Cardiac muscle cell (in vitro differentiated cells and primary cell): ENCODE results near the gene CSMD2. TPM values are rescaled to one million over a fixed set of nuclear protein-coding genes. Genes with fewer than 3 reads are reported as not detected.

ENCODE experiments used
- DNase-seq, 2 donors: peaks; one replicate each; pipeline versions ENCODE4 v3.0.0 to v3.0.0-alpha.2; 2010 to 2017; ENCODE audit warnings: low read depth in 1 of 2, low spot score in 1 of 2
- H3K27ac ChIP-seq: fragments of 200-600 bp; sonication (generic); 2 replicates; pipeline ENCODE4 v1.5.1; 2016
- H3K27me3 ChIP-seq: fragments of 200-600 bp; sonication (generic); 2 replicates; pipeline ENCODE4 v1.6.0; 2016; ENCODE audit warnings: control low read depth
- H3K36me3 ChIP-seq: fragments of 200-600 bp; sonication (generic); 2 replicates; pipeline ENCODE4 v1.5.1; 2016; ENCODE audit warnings: control low read depth
- H3K4me1 ChIP-seq: fragments of 200-600 bp; sonication (generic); 2 replicates; pipeline ENCODE4 v1.8.1; 2017; ENCODE audit warnings: low read depth, mild to moderate bottlenecking, mixed run types
- H3K4me3 ChIP-seq: fragments of 200-600 bp; sonication (generic); 2 replicates; pipeline ENCODE4 v1.5.1; 2016; ENCODE audit warnings: mild to moderate bottlenecking
- H3K9me3 ChIP-seq: fragments of 200-600 bp; sonication (generic); 2 replicates; pipeline ENCODE4 v1.5.1; 2017; ENCODE audit warnings: low read depth, mild to moderate bottlenecking, control low read depth
- CTCF ChIP-seq: IDR thresholded peaks from 2 replicates; pipeline ENCODE4 v1.5.1; 2012; ENCODE audit warnings: low read depth, mild to moderate bottlenecking, low read length
- polyA plus RNA-seq: library from polyadenylated mRNA; unstranded; fragments of >200 nt; fragmentation: Nextera tagmentation; extraction: Ambion mirVana; gene quantifications from 2 replicates; pipeline ENCODE4 v1.2.1, GENCODE V29; 2016
- total RNA-seq: library from RNA; depleted of rRNA; stranded (reverse); fragments of >200 nt; gene quantifications from 2 replicates; pipeline ENCODE4 v1.2.3, GENCODE V29; 2016

The CSMD2 gene
- total and polyA plus RNA-seq, 2 experiments from 2014 or later: 0.24 TPM; not detected in 1

GRCh38 chr1:34153246-34153645 lies 11.8 kb downstream of the CSMD2 start:
- Histone ChIP-seq H3K27ac (no peak overlapping the region), H3K27me3 (no peaks in the 10 kb centered on the region), H3K9me3 (no peaks in the 10 kb centered on the region), H3K36me3 (no peaks in the 10 kb centered on the region), H3K4me3 (no peak overlapping the region), H3K4me1 (peaks cover 6% of the 10 kb centered on the region)
- no peak for TF ChIP-seq CTCF
- DNase-seq: no peak

GRCh38 chr1:34149501-34149900 lies 15.5 kb downstream of the CSMD2 start:
- H3K27ac ChIP-seq: peak overlapping the region; percentile 42
- DNase-seq: peak in 1 of 2 donors; percentile 58
- no peak for TF ChIP-seq CTCF
- H3K27me3 ChIP-seq: no peaks in the 10 kb centered on the region
- H3K9me3 ChIP-seq: no peaks in the 10 kb centered on the region
- H3K36me3 ChIP-seq: no peaks in the 10 kb centered on the region
- no peak overlapping the region for H3K4me3 ChIP-seq
- H3K4me1 ChIP-seq: peaks cover 6% of the 10 kb centered on the region

- no peak overlapping the region for H3K4me3 ChIP-seq
- H3K27ac ChIP-seq: no peak overlapping the region
- peaks cover 6% of the 10 kb centered on the region for H3K4me1 ChIP-seq
- no peak for TF ChIP-seq CTCF
- H3K9me3 ChIP-seq: no peaks in the 10 kb centered on the region
- H3K27me3 ChIP-seq: no peaks in the 10 kb centered on the region
- DNase-seq: no peak
- H3K36me3 ChIP-seq: no peaks in the 10 kb centered on the region
These were observed 17.7 kb downstream of the CSMD2 start for GRCh38 chr1:34147301-34147700.

- H3K27ac ChIP-seq: no peak overlapping the region
- no peaks in the 10 kb centered on the region for H3K27me3 ChIP-seq
- no peak for DNase-seq
- no peaks in the 10 kb centered on the region for H3K9me3 ChIP-seq
- H3K4me3 ChIP-seq: no peak overlapping the region
- H3K4me1 ChIP-seq: peaks cover 6% of the 10 kb centered on the region
- no peaks in the 10 kb centered on the region for H3K36me3 ChIP-seq
- no peak for TF ChIP-seq CTCF
These were observed 20.3 kb downstream of the CSMD2 start for GRCh38 chr1:34144766-34145165.

GRCh38 chr1:34143975-34144374 lies 21.1 kb downstream of the CSMD2 start:
- Histone ChIP-seq H3K36me3 (no peaks in the 10 kb centered on the region), H3K27ac (no peak overlapping the region), H3K4me3 (no peak overlapping the region), H3K27me3 (no peaks in the 10 kb centered on the region), H3K9me3 (no peaks in the 10 kb centered on the region), H3K4me1 (no peaks in the 10 kb centered on the region)
- no peak for DNase-seq
- no peak for TF ChIP-seq CTCF
